GM21576 (cell line): Measurements from ENCODE around the gene ATP13A2.

Experiments
- ATAC-seq: cut with Tn5 transposase; IDR thresholded peaks from one replicate; pipeline ENCODE4 v1.9.1; 2021; ENCODE audit warnings: mild to moderate bottlenecking, moderate library complexity; ENCODE audit not compliant: unreplicated experiment

Gene ATP13A2

DNA sequence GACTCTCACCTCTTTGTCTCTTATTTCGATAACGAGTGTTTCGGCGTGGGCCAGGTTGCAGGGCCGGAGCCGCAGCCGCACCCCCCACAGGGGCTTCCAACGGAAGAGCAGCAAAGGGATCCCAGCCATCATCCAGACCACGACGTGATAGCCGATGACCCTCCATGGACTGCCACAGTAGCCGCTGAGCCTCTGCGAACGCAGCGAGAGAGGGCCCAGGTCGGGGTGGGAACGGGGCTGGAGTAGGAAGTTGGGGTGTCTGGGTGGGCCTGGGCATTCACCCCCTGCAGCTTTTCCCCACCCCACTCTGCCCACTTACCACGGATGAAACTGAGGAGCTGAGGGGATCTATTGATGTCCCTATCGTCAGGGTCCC is 6.4 kb downstream of the ATP13A2 start:
- no peak for ATAC-seq

DNA sequence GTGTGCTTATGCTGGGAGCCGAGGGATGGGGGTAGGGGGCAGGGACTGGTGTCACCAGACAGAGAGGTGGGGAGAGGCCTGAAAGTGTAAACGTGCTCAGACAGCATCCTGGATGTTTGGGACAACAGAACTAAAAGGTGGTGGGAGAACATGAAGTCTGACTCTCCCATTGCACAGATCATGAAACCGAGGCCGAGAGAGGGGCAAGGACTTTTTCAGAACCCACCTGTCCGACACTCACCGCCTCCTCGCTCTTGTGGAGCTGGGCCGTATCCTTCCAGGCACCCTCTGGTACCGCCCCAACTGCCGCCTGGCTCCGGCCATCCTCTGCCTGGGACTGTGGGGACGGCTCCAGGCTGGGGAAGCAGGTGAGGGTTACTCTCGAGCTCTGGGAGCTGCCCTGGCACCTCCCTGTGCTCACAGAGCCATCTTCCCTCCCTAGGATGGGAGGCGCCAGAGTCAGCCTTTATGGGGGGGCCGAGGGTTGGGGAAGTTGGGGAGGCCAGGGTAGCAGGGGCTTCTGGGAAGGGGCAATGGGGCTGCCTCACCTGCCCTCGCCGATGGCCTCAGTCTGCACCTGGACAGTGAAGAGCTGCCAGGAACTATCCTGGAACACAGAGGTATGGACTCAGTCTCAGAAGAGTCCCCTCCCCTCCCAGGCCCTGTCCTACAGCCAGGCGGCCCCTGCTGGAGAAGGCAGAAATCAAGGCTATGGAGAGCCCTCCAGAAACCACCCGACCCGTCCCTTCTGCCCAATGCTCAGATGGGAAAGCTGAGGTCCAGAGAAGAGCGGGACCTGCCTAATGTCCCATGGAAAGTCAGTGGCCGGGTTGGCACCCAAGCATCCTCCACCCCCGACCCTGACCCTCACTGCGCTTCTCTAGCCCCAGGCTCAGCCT is 7.0 kb downstream of the ATP13A2 start:
- ATAC-seq, result no peak

DNA sequence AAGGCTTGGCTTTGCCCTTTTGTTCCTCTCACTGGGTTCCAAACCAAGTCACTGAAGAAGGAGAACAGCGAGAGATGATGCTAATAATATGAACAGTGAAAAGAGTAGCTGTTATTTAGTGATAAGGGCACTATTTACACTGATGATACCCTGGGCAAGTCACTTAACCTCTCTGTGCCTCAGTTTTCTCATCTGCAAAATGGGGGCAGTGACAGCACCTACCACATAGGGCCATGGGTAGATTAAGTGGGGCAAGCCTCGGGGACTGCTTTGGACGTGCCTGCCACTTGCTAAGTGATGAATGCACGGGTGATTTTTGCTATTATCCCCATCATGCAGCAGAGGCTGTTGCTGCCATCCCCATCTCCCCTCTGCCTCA is 9.2 kb downstream of the ATP13A2 start:
- no peak for ATAC-seq

DNA sequence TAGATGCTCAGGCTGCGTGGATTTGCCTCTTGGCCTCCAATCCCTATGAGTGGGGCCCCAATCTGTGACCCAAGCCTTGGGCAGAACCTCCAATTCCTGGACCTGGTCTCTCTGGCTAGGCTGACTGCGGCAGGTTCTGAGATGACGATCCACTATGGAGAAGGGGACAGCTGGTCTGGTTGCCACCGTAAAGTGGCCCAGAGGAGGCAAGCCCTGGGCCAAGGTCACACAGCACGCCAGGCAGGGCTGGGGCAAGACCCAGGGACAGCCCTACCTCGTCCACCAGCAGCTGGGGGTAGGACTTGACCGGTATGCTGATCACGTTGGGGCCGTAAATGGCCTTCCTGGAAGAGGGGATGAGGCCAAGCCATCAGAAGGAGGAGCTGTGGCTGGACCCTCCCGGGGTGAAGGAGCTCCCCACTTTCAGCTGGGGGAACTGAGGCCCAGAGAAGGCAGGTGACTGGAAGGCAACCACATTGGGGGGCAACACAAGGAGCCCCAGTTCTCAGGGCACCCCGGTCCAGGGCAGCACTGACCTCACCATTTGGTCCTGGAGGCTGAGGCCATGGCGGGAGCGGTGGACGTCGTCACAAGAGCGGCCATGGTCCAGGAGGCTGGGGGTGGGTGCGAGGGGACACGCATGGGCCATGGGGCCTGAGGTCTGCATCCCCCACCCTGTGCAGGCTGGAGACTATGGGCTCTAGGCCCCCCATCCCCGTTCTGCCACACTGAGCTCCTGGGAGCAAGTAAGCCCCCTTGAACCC is 9.8 kb downstream of the ATP13A2 start:
- no peak for ATAC-seq

- no peak for ATAC-seq
Observed at GRCh38 chr1:16999863-17000262, 11.9 kb downstream of the ATP13A2 start.

DNA sequence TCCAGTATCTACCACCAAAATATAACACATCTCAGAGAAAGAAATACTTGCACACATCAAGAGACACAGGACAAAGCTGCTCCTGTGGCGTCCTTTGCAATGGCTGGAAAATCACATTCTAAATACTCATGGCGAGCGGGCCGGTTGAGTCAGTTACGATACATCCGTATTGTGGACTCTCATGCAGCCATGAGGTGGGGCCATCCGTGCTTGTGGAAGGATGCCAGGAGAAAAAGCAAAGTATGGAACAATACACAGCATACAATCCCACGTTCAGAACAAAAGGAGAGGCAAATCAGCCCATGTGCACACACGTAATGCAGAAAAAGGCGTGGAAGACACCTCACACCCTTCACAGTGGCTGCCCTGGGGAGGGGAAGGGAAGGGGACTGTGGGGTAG is 13.1 kb downstream of the ATP13A2 start:
- no peak for ATAC-seq

DNA sequence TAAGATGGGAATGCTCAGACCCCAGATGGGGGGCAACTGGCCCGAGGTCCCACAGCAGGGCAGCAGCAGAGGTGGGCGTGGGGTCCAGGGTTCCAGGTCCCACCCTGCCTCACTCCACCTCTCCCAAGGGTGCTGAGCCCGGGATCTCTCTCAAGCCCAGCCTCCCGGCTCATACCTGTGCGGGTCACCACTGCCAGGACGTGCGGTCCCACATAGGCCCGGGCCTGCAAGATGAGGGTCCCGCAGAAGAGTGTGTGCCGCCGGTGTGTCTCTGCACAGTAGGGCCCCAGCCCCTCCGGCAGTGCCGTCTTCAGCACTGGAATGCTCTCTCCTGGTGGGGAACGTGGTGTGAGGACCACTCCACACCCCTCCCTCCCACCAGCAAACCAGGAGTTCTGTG is 14.9 kb downstream of the ATP13A2 start:
- ATAC-seq, result no peak

DNA sequence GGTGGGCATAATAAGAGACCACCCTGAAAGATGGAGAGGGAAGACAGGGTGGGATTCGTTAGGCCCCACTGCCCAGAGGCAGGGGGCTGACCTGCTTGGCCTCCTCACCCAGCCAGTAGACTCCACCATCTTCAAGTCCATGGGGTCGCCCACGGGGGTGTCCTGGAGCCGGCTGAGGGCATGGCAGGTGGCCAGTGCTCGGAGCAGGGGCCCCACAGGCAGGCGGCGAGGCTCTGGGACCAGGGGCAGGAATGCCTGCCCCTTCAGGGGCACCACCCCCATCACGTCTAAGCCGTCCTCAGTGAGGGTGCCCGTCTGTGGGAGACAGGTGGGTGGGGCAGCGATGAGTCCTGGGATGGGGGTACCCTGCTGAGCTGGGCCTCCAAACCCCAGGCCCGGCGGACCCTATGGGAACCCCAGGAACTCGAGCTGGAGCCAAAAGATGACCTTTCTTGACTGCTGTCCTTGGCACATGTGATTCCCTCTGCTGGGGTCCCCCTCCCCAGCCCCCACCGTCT is 18.1 kb downstream of the ATP13A2 start:
- ATAC-seq, result no peak

GRCh38 chr1:16992675-16993074 is 19.1 kb downstream of the ATP13A2 start:
- ATAC-seq, result no peak

DNA sequence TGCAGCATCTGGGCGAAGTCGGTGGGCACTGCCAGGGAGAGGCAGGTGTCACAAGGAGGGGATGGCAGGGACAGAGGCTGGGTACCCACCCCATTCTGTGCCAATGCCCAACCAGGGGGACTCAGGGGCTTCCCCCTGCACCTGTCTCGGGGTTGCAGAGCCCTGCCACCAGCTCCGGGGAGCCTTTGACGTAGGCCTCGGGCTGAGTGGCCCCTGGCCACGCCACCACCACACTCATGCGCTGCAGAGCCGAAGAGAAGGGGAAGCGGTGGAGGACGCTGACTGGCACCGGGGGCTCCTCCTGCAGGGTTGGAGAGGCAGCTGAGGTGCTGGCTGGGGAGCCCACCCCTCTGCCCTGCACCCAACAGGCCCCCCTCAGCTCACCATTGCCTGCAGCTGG is 19.6 kb downstream of the ATP13A2 start:
- no peak for ATAC-seq

- ATAC-seq, result no peak
Observed at GRCh38 chr1:16991571-16991970, 20.2 kb downstream of the ATP13A2 start.

DNA sequence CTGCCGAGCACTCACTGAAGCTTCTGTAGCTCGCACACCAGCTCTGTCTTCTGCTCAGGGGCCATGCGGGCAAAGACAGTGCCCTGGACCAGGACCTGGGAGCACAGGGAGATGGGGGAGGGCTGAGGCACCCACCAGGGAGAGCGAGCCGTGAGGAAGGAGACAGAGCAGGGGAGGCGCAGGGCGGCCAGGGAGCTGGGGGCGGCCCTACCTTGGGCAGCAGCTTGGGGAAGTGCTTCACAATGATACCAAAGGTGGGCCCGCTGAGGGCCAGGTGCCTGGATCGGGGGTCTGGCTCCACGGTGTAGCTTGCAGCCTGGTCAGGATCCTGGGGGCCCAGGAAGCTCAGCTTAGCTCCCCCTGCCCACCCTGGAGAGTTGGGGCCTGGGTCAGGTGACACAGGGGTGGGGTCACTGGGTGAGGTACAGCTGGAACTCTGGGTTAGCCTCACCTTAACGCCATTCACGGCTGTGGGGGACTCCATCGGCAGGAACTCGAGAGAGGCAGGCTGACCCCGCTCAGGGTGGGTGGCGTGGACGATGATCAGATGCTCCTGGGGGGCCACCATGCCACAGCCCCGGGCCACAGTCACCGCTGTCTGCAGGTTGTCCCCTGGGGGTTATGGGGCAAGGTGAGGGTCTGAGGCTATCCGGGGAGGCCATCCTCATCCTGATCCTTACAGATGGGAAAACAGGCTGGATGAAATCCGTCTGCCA is 21.9 kb downstream of the ATP13A2 start:
- no peak for ATAC-seq

DNA sequence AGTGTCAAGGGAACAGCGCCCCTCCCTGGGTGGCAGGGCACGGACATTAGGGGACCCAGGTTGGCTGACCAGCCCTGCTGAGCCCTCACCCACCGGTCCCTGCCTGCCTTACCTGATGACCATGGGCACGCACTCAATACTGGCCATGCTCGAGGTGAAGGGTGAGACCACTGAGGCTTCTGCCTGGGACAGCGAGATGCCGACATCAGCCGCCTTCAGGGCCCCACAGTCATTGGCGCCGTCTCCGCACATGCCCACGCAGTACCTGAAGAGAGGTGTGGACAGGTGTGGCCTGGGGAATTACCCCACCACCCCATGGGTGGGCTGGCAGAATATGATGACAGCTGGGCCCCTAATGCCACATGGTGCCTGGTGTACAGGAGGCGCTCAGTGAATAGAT is 23.5 kb downstream of the ATP13A2 start:
- ATAC-seq, result no peak

- ATAC-seq, result no peak
Observed at GRCh38 chr1:16986962-16987361, 24.8 kb downstream of the ATP13A2 start.

GRCh38 chr1:16986560-16986959 is 25.2 kb downstream of the ATP13A2 start:
- ATAC-seq, result no peak

DNA sequence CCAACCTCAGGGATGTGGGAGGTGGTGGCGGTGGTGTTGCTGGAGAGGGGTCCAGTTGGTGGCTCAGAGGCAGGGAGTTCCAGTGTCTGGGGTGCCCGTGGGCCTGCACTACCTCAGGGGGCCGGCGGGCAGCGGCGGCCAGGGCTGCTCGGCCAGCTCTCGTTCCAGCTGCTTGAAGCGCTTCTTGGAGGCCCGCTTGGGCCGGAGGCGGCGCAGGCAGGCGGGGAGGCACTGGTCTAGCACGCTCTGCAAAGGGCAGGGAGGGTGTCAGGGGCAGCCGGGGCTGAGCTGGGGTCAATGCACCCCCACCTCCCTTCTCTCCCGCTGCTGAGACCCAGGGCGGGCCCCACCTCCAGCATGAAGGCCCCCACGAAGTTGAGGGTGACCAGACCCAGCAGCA is 25.6 kb downstream of the ATP13A2 start:
- no peak for ATAC-seq

GRCh38 chr1:16984717-16985116 is 27.0 kb downstream of the ATP13A2 start:
- no peak for ATAC-seq

DNA sequence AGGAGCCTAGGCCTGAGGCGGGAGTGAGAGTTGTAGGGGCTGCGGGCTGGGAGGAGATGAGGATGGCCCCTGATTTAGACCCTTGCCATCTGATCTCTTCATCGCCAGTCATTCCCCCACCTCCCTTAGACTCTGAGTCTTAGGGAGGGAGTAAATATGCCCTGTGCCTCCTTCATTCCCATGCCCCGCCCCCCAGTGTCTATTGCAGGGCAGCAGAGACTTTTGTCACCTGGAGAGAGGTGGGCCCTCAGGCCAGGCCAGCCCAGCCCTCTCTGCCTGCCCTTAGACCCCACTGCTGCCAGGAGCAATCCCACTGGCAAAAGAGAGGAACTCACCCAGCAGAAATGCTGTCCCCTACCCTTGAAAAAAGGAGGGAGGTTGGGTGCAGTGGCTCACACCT is 28.1 kb downstream of the ATP13A2 start:
- no peak for ATAC-seq

DNA sequence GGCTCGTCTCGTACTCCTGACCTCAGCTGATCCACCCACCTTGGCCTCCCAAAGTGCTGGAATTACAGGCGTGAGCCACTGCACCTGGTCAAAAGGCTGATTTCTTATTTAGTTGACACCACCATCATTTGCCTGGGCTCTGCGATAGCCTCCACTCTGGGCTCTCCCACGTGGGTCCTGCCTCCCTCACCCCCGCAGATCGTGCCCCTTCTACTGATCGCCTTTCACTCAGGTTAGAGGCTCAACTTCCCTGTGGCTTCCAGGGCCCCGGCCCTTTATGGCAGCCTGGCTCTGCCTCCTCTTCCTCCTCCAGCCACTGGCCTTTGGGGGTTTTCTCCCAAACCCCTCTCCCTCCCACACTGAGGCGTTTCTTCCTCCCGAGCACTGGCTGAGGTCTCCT is 28.8 kb downstream of the ATP13A2 start:
- no peak for ATAC-seq

GRCh38 chr1:16981269-16981849 is 30.4 kb downstream of the ATP13A2 start:
- ATAC-seq, result no peak
